T-helper 1 cell treated with Interleukin-12 subunit alpha and Interleukin-12 subunit beta and Interleukin-4 antibody, amounts not matched to agents 30 μg/mL and 1 μg/mL, for 36 hours (primary cell): Measurements from ENCODE around the gene KRTAP10-2.
"Not testable (repeated sequence)": the region's sequence is repeated elsewhere in the genome, so short reads cannot be mapped to it uniquely, and the experiment has no call there.

Experiments
- H3K27ac Mint-ChIP-seq: one replicate; pipeline ENCODE4 v1.8.0; 2021; ENCODE audit warnings: mild to moderate bottlenecking, mixed read lengths
- H3K27me3 Mint-ChIP-seq: one replicate; pipeline ENCODE4 v1.8.0; 2021; ENCODE audit warnings: low read depth, mixed read lengths
- H3K36me3 Mint-ChIP-seq: one replicate; pipeline ENCODE4 v1.8.0; 2021; ENCODE audit warnings: low read depth, mixed read lengths
- H3K4me1 Mint-ChIP-seq: one replicate; pipeline ENCODE4 v1.8.0; 2021; ENCODE audit warnings: low read depth, mixed read lengths
- H3K4me3 Mint-ChIP-seq: one replicate; pipeline ENCODE4 v1.8.0; 2021; ENCODE audit warnings: mild to moderate bottlenecking, moderate library complexity, mixed read lengths
- H3K9me3 Mint-ChIP-seq: one replicate; pipeline ENCODE4 v1.8.0; 2021; ENCODE audit warnings: mixed read lengths

The KRTAP10-2 gene

DNA sequence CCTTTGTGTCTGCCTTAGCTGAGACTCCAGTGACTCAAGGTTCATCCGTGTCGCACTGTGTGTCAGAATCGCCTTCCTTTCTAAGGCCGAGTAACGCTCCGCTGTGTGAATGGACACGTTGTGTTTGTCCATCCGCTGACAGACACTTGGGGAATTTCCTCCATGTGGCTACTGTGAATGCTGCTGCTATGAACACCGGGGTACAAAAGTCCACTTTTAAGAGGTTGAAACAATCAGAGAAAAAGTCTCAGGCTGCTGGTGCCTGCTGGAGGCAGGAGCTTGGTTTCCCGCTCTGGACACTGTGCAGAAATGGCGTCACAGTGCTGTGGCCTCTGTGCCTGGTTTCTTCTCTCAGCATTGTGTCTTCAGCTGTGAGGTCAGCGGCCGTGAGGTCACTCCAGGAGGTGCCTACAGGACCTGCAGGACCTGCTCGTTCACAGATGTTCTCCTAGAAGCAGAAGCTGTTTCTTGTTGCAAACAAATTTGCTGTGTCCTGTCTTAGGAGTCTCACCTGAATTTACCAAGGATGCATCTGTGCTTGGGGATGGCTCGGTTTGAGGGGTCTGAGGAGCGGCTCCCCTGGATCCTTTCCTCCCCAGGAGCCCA is 45.5 kb downstream of the KRTAP10-2 start:
- Mint-ChIP-seq H3K9me3 (no peaks in the 10 kb centered on the region), H3K27me3 (no peaks in the 10 kb centered on the region), H3K4me3 (no peak overlapping the region), H3K36me3 (no peaks in the 10 kb centered on the region), H3K4me1 (no peaks in the 10 kb centered on the region), H3K27ac (no peak overlapping the region)

DNA sequence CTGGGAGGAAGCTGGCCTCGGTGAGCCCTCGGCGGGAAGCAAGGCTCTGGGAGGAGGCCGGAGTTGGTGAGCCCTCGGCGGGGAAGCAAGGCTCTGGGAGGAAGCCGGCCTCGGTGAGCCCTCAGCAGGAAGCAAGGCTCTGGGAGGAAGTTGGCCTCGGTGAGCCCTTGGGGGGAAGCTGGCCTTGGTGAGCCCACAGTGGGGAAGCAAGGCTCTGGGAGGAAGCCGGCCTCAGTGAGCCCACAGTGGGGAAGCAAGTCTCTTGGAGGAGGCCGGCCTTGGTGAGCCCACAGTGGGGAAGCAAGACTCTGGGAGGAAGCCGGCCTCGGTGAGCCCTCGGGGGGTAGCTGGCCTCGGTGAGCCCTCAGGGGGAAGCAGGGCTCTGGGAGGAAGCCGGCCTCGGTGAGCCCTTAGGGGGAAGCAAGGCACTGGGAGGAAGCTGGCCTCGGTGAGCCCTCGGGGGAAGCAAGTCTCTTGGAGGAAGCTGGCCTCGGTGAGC is 47.4 kb downstream of the KRTAP10-2 start:
- H3K36me3 Mint-ChIP-seq = no peaks in the 10 kb centered on the region
- no peaks in the 10 kb centered on the region for H3K9me3 Mint-ChIP-seq
- H3K4me3 Mint-ChIP-seq = no peak overlapping the region
- H3K27me3 Mint-ChIP-seq = no peaks in the 10 kb centered on the region
- no peak overlapping the region for H3K27ac Mint-ChIP-seq
- H3K4me1 Mint-ChIP-seq = no peaks in the 10 kb centered on the region

DNA sequence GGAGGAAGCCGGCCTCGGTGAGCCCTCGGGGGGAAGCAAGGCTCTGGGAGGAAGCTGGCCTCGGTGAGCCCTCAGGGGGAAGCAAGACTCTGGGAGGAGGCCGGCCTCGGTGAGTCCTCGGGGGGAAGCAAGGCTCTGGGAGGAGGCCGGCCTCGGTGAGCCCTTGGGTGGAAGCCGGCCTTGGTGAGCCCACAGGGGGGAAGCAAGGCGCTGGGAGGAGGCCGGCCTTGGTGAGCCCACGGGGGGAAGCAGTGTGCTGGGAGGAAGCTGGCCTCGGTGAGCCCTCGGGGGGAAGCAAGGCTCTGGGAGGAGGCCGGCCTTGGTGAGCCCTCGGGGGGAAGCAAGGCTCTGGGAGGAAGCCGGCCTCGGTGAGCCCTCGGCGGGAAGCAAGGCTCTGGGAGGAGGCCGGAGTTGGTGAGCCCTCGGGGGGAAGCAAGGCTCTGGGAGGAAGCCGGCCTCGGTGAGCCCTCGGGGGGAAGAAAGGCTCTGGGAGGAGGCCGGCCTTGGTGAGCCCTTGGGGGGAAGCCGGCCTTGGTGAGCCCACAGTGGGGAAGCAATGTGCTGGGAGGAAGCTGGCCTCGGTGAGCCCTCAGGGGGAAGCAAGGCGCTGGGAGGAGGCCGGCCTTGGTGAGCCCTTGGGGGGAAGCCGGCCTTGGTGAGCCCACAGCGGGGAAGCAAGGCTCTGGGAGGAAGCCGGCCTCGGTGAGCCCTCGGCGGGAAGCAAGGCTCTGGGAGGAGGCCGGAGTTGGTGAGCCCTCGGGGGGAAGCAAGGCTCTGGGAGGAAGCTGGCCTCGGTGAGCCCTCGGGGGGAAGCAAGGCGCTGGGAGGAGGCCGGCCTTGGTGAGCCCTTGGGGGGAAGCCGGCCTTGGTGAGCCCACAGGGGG is 48.1 kb downstream of the KRTAP10-2 start:
- not testable (repeated sequence) for H3K9me3 Mint-ChIP-seq, H3K36me3 Mint-ChIP-seq, H3K27me3 Mint-ChIP-seq, H3K27ac Mint-ChIP-seq, H3K4me1 Mint-ChIP-seq, H3K4me3 Mint-ChIP-seq

DNA sequence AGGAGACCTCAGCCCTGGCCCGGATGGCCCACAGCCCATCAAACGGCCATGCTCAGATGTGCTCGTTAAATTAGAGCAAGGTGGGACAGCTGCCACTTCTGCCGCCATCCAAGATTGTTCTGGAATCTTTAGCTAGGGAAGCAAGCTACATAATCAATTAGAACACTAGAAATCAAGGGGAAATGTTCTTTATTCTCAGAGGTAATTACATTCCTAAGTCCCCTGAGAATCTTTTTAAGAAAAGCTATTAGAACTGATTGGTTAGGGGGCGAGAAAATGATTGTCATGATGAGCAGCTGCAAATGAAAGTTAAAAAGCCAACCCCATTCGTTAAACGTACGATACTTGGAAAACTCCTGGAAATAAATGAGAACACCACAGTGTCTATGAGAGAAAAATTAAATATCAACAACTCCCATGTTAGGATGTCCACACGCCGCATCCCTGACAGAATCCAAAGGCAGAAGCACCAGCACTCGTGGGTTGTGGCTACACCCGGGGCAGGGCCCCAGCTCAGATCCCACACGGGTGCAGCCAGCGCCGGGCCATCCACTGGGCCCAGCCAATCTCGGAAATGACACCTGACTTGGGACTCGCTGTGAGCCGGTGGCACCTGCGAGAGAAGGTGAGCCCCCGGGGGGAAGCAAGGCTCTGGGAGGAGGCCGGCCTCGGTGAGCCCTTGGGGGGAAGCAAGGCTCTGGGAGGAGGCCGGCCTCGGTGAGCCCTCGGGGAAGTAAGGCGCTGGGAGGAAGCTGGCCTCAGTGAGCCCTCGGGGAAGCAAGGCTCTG is 48.9 kb downstream of the KRTAP10-2 start:
- no peaks in the 10 kb centered on the region for H3K9me3 Mint-ChIP-seq
- H3K27ac Mint-ChIP-seq = no peak overlapping the region
- H3K4me3 Mint-ChIP-seq = no peak overlapping the region

More for the DNA sequence above, 48.9 kb downstream of the KRTAP10-2 start:
- no peaks in the 10 kb centered on the region for H3K4me1 Mint-ChIP-seq
- H3K36me3 Mint-ChIP-seq = no peaks in the 10 kb centered on the region
- no peaks in the 10 kb centered on the region for H3K27me3 Mint-ChIP-seq
